Muscle layer of colon (tissue), 2 donors: ENCODE measurements around the gene MRPL24.

Experiments
- H3K27ac ChIP-seq: one replicate; pipeline ENCODE4 v1.7.0; 2013; ENCODE audit warnings: low read depth, mild to moderate bottlenecking, low read length, moderate library complexity
- H3K27me3 ChIP-seq, 2 donors: one replicate each; pipeline ENCODE4 v1.7.0; 2013; ENCODE audit warnings: low read length in 2 of 2, mild to moderate bottlenecking in 2 of 2; ENCODE audit not compliant: insufficient read depth in 2 of 2, control insufficient read depth in 1 of 2
- H3K36me3 ChIP-seq: one replicate; pipeline ENCODE4 v1.7.0; 2013; ENCODE audit warnings: mild to moderate bottlenecking, low read length; ENCODE audit not compliant: insufficient read depth
- H3K4me1 ChIP-seq: one replicate; pipeline ENCODE4 v1.7.0; 2013; ENCODE audit warnings: mild to moderate bottlenecking, low read length; ENCODE audit not compliant: insufficient read depth
- H3K4me3 ChIP-seq, 2 donors: one replicate each; pipeline ENCODE4 v1.7.0; 2013; ENCODE audit warnings: low read length in 2 of 2, low read depth in 1 of 2, mild to moderate bottlenecking in 1 of 2, moderate library complexity in 1 of 2
- H3K9ac ChIP-seq: one replicate; pipeline ENCODE4 v1.7.0; 2013; ENCODE audit warnings: low read length
- H3K9me3 ChIP-seq: one replicate; pipeline ENCODE4 v1.7.0; 2013; ENCODE audit warnings: mild to moderate bottlenecking, low read length
- donor health status: abdominal sarcoma.
- donor health status: Adenocarcinoma of cecum.

MRPL24 gene

GRCh38 chr1:156721131-156721530, 19.8 kb downstream of the MRPL24 start:
- no peak overlapping the region for H3K9ac ChIP-seq
- peaks cover 17% of the 10 kb centered on the region for H3K4me1 ChIP-seq
- H3K36me3 ChIP-seq = peaks cover 42% of the 10 kb centered on the region
- no peak overlapping the region for H3K4me3 ChIP-seq
- H3K9me3 ChIP-seq = no peaks in the 10 kb centered on the region
- H3K27ac ChIP-seq = no peak overlapping the region
- H3K27me3 ChIP-seq = no peaks in the 10 kb centered on the region

GRCh38 chr1:156717351-156717750, 23.5 kb downstream of the MRPL24 start:
- no peak overlapping the region for H3K9ac ChIP-seq
- H3K27ac ChIP-seq = no peak overlapping the region
- peaks cover 11% of the 10 kb centered on the region for H3K36me3 ChIP-seq
- no peaks in the 10 kb centered on the region for H3K9me3 ChIP-seq
- H3K27me3 ChIP-seq = no peaks in the 10 kb centered on the region
- H3K4me1 ChIP-seq = peaks cover 6% of the 10 kb centered on the region
- H3K4me3 ChIP-seq = no peak overlapping the region

- Histone ChIP-seq H3K9ac (no peak overlapping the region), H3K4me1 (peaks cover 32% of the 10 kb centered on the region), H3K27ac (no peak overlapping the region), H3K36me3 (no peaks in the 10 kb centered on the region), H3K4me3 (no peak overlapping the region), H3K27me3 (no peaks in the 10 kb centered on the region), H3K9me3 (no peaks in the 10 kb centered on the region)
Observed at GRCh38 chr1:156714830-156715229, 26.1 kb downstream of the MRPL24 start.

GRCh38 chr1:156712626-156713025, 28.3 kb downstream of the MRPL24 start:
- Histone ChIP-seq H3K9ac (no peak overlapping the region), H3K4me3 (no peak overlapping the region), H3K36me3 (no peaks in the 10 kb centered on the region), H3K4me1 (peaks cover 46% of the 10 kb centered on the region), H3K27ac (no peak overlapping the region), H3K9me3 (no peaks in the 10 kb centered on the region), H3K27me3 (no peaks in the 10 kb centered on the region)

- no peaks in the 10 kb centered on the region for H3K27me3 ChIP-seq
- H3K9me3 ChIP-seq = no peaks in the 10 kb centered on the region
- no peaks in the 10 kb centered on the region for H3K36me3 ChIP-seq
- H3K27ac ChIP-seq = peak overlapping the region; percentile 56
- H3K4me1 ChIP-seq = peaks cover 54% of the 10 kb centered on the region
- no peak overlapping the region for H3K9ac ChIP-seq
- no peak overlapping the region for H3K4me3 ChIP-seq
Observed at GRCh38 chr1:156711011-156711817, 29.7 kb downstream of the MRPL24 start.

DNA sequence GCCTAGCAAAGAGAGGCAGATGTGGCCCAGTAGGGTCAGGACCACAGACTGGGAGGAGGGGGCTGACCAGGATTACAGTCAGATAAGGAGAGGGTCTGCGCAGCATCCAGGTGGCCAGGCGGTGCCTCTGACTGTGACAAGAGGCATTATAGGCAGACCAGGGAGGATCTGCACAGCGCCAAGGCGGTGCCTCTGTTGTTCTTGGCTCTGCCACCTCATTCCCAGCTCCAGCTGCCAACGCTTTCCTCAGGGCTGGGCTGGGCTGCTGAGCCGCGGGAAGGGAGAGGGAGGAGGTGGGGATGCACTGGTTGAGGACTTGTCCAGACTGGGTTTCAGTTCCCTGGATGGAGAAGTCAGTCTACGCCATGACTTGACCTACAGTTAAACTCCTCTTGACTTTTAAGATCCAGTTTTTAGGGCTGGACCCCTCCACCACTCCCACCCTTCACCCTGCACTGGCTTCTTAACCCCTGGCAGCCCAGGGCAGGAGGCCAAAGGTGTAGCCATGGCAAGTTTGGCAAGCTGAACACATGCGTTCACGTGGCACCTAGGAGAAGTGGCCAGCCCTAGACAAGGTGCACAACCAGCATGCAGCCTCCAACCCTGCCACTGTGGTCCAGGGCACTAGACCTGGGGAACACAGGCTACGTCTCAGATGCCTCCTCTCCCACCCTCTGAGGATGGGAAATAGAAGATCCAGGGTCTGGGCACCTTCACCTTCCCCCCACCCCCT, 31.0 kb downstream of the MRPL24 start:
- Histone ChIP-seq H3K27ac (peak overlapping the region; percentile 56), H3K36me3 (no peaks in the 10 kb centered on the region), H3K4me3 (no peak overlapping the region), H3K9me3 (no peaks in the 10 kb centered on the region), H3K4me1 (peaks cover 60% of the 10 kb centered on the region), H3K9ac (no peak overlapping the region), H3K27me3 (no peaks in the 10 kb centered on the region)

DNA sequence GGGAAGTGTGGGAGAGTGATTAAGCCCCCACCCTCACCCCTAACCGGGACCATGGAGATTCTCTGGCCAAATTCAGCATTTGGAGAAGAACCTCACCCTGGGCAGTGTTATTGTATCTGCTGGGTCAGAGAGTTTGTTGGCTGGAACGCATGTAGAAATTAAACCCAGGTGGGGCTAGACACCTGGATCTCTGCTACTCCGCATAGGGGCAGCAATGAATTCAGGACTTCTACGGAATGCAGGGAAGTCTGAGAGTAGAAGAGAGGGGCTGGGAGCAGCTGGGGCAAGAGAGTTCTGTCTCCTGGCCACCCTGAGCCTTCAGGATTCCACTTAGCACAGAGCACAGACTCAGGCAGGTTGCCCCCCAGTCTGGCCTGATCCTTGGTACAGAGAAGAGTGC, 31.9 kb downstream of the MRPL24 start:
- Histone ChIP-seq H3K4me3 (no peak overlapping the region), H3K4me1 (peaks cover 69% of the 10 kb centered on the region), H3K9ac (no peak overlapping the region), H3K36me3 (no peaks in the 10 kb centered on the region), H3K27me3 (no peaks in the 10 kb centered on the region), H3K27ac (peak overlapping the region; percentile 56), H3K9me3 (no peaks in the 10 kb centered on the region)

- Histone ChIP-seq H3K9ac (no peak overlapping the region), H3K27me3 (no peaks in the 10 kb centered on the region), H3K4me3 (no peak overlapping the region), H3K9me3 (no peaks in the 10 kb centered on the region), H3K4me1 (peaks cover 77% of the 10 kb centered on the region), H3K36me3 (no peaks in the 10 kb centered on the region), H3K27ac (peak overlapping the region; percentile 89)
Observed at GRCh38 chr1:156708218-156708661, 32.6 kb downstream of the MRPL24 start.

GRCh38 chr1:156707417-156708217, 33.3 kb downstream of the MRPL24 start:
- H3K4me1 ChIP-seq = peaks cover 73% of the 10 kb centered on the region

DNA sequence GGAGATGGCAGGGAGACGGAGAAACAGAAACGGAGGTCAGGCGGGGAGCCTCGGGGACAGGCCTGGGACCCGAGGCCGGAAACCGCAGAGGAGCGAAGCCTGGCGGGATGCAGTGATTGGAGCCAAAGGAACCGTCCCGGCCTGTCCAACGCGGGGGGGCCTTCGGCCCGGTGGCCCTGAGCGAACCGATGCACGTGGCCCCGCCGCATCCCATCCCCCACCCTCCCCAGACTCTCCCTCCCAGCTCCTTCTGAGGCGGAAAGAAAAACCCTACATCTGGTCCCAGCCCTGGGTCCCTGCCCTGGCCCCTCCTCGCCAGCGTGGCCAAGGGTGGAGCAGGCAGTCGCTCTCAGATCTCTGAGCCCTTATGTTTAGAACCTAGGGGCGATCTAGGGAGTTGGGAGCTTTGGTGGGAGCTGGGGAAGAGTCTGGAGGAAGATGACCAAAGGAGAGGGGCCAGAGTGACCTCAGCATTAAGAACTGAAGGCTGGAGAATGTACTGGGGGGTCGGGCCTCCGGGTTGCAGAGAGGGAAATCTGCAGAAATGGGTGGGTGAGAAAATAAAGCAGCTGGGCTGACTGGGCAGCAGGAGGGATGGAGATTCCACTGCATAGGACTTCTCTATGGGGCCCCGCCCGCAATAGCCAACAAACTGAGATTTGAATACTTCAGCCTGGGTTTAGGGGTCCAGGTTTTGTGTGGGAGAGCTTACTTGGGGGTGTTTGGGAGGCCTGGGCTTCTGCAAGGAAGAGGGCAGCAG, 34.1 kb downstream of the MRPL24 start:
- Histone ChIP-seq H3K36me3 (no peaks in the 10 kb centered on the region), H3K9me3 (no peaks in the 10 kb centered on the region), H3K27me3 (no peaks in the 10 kb centered on the region), H3K27ac (peak overlapping the region; percentile 89), H3K4me1 (peaks cover 65% of the 10 kb centered on the region), H3K4me3 (peak overlapping the region; percentile 69 to 80), H3K9ac (peak overlapping the region; percentile 63)

More at GRCh38 chr1:156707417-156708217, 33.3 kb downstream of the MRPL24 start:
- Histone ChIP-seq H3K27me3 (no peaks in the 10 kb centered on the region), H3K36me3 (no peaks in the 10 kb centered on the region), H3K4me3 (no peak overlapping the region), H3K27ac (peak overlapping the region; percentile 89), H3K9ac (no peak overlapping the region), H3K9me3 (no peaks in the 10 kb centered on the region)
